ENCODE measurements around the gene NMNAT2.

DNA sequence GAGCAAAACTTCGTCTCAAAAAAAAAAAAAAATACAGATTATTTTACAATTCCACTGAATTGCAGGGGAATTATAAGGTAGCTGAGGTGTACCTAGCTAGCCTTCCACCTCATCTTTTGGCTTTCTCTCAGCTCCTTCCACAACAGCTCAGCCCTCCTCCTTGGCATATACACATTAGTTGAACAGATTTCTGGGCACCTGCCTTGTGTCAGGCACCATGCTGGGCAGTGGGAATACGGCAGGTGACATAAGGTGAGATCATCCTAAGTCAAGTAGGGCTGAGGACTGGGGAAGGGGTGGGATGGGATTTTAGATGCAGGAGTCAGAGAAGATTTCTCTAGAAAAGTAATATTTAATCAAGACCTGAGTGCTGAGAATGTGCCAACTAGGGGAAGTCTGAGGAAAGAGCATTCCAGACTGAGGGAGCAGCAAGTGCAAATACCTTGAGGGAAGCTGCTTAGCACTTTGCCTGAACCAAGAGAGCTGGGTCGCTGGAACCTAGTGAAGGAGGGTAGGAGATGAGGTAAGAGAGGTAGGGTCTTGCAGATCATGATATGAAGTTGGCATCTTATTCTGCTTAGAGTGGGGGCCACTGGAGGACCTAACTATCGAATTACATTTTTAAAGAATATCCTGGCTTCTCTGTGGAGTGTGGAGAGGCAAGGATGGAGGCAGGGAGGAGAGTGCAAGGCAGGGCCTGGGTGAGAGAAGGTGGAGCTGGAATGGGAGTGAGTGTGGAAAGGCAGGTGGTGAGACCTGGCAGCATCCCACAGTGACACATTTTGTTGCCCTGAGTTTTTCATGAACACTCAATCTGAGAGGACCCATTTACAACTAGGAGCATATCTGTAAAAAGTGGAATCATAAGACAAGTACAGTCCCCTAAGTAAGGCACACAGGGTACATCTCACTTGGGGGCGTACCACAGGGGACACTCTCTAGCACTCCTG, 203.9 kb downstream of the NMNAT2 start:
- TF ChIP-seq POLR2AphosphoS5 (IDR thresholded peaks at IDR 0.05) (no peak), POLR2A (IDR thresholded peaks at IDR 0.05) (no peak)
- TF ChIP-seq, protein P1, sequence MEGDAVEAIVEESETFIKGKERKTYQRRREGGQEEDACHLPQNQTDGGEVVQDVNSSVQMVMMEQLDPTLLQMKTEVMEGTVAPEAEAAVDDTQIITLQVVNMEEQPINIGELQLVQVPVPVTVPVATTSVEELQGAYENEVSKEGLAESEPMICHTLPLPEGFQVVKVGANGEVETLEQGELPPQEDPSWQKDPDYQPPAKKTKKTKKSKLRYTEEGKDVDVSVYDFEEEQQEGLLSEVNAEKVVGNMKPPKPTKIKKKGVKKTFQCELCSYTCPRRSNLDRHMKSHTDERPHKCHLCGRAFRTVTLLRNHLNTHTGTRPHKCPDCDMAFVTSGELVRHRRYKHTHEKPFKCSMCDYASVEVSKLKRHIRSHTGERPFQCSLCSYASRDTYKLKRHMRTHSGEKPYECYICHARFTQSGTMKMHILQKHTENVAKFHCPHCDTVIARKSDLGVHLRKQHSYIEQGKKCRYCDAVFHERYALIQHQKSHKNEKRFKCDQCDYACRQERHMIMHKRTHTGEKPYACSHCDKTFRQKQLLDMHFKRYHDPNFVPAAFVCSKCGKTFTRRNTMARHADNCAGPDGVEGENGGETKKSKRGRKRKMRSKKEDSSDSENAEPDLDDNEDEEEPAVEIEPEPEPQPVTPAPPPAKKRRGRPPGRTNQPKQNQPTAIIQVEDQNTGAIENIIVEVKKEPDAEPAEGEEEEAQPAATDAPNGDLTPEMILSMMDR (IDR thresholded peaks at IDR 0.05), result no peak
